Retinal pigment epithelial cell (primary cell): Measurements from ENCODE around the gene LAPTM5.
A peak's percentile ranks its signal among the peaks of the same experiment; 100 is the strongest.

Source experiments
- DNase-seq: peaks from one replicate; pipeline ENCODE4 v3.0.0-alpha.2; 2010; ENCODE audit warnings: low read depth
- H3K4me3 ChIP-seq: 2 replicates; pipeline ENCODE4 v1.5.1; 2011; ENCODE audit warnings: mild to moderate bottlenecking, low read length, control low read depth, moderate library complexity
- CTCF ChIP-seq: conservative IDR thresholded peaks from 2 replicates; pipeline ENCODE4 v1.5.1; 2011; ENCODE audit warnings: low read depth, low read length, control low read depth, inconsistent platforms

The LAPTM5 gene

GRCh38 chr1:30780409-30780808, 22.8 kb upstream of the LAPTM5 start:
- no peak overlapping the region for H3K4me3 ChIP-seq
- TF ChIP-seq CTCF: no peak
- no peak for DNase-seq

- no peak overlapping the region for H3K4me3 ChIP-seq
- no peak for DNase-seq
- peak; percentile 92 for TF ChIP-seq CTCF
Observed at GRCh38 chr1:30779294-30780071, 21.9 kb upstream of the LAPTM5 start.

GRCh38 chr1:30778979-30779293, 21.4 kb upstream of the LAPTM5 start:
- no peak for DNase-seq
- H3K4me3 ChIP-seq: no peak overlapping the region
- TF ChIP-seq CTCF: no peak

- H3K4me3 ChIP-seq: no peak overlapping the region
- DNase-seq: peak; percentile 62
- TF ChIP-seq CTCF: no peak
Observed at GRCh38 chr1:30778154-30778978, 20.8 kb upstream of the LAPTM5 start.

- no peak for DNase-seq
- H3K4me3 ChIP-seq: no peak overlapping the region
- peak; percentile 34 for TF ChIP-seq CTCF
Observed at GRCh38 chr1:30777904-30778153, 20.3 kb upstream of the LAPTM5 start.

- TF ChIP-seq CTCF: no peak
- no peak overlapping the region for H3K4me3 ChIP-seq
- no peak for DNase-seq
Observed at GRCh38 chr1:30777060-30777903, 19.7 kb upstream of the LAPTM5 start.
